SH-SY5Y (cell line): ENCODE results near the gene AP1S2.

Experiments
- GATA2 ChIP-seq: IDR thresholded peaks from 2 replicates; pipeline ENCODE4 v1.6.1; 2011; ENCODE audit warnings: mild to moderate bottlenecking, low read depth, low read length
- GATA3 ChIP-seq: IDR thresholded peaks from 2 replicates; pipeline ENCODE4 v1.6.1; 2011; ENCODE audit warnings: low read depth, mild to moderate bottlenecking, low read length, moderate library complexity

Gene AP1S2

DNA sequence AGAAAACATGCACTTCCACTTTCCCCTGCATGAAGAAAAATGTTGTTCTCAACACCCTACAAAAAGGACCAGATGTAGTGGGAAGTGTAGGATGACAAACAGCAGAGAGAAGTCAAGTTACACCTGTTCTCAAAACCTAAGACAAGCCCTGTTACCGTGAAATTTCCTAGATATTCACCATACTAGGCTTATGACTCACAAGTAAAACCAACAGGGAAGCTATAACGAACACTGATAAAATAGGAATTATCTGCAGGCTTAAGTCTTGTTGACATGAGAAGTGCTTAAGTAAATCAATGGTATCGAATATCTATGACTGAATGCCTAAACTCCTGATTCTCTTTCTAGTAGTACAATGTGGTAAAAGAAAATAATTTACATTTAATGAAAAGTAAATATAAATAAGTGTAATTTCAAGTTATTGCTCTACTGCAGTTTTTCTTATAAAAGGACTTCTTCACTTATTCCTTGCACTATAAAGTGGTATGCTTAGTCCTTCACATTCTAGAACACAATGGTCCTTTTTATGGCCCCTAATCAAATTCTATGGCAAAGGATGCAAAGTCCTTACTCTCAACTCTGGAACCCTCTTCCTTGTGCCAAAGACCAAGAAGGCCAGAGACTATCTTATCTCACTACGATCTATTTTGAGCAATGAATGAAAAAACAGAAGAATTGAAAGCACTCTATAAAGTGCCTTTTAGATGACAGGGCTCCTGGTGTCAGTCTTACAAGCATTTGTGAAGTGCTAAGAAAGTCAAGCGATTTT lies 19.6 kb downstream of the AP1S2 start:
- TF ChIP-seq GATA2, result no peak
- TF ChIP-seq GATA3, result no peak

- TF ChIP-seq GATA3 (no peak), GATA2 (no peak)
These were observed 20.6 kb downstream of the AP1S2 start for GRCh38 chrX:15834053-15834452.

- no peak for TF ChIP-seq GATA2
- TF ChIP-seq GATA3, result no peak
These were observed 25.4 kb downstream of the AP1S2 start for GRCh38 chrX:15829217-15829616.

GRCh38 chrX:15825936-15826335 lies 28.7 kb downstream of the AP1S2 start:
- TF ChIP-seq GATA3 (no peak), GATA2 (no peak)

DNA sequence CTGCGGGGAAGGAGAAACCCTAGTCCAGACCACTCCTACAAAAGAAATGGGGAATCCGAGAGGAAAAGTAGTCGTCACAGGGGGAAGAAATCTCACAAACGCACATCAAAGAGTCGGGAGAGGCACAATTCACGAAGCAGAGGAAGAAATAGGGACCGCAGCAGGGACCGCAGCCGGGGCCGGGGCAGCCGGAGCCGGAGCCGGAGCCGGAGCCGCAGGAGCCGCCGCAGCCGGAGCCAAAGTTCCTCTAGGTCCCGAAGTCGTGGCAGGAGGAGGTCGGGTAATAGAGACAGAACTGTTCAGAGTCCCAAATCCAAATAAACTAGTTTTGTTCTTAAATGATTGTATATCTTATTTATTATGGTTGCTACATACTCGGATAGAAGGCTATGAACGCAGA lies 31.7 kb downstream of the AP1S2 start:
- no peak for TF ChIP-seq GATA2
- TF ChIP-seq GATA3, result no peak

GRCh38 chrX:15820106-15821073 lies 34.2 kb downstream of the AP1S2 start:
- TF ChIP-seq GATA3, result no peak
- TF ChIP-seq GATA2, result no peak

- no peak for TF ChIP-seq GATA3
- no peak for TF ChIP-seq GATA2
These were observed 37.7 kb downstream of the AP1S2 start for GRCh38 chrX:15816886-15817285.

- TF ChIP-seq GATA3 (no peak), GATA2 (no peak)
These were observed 38.2 kb downstream of the AP1S2 start for GRCh38 chrX:15816438-15816809.

DNA sequence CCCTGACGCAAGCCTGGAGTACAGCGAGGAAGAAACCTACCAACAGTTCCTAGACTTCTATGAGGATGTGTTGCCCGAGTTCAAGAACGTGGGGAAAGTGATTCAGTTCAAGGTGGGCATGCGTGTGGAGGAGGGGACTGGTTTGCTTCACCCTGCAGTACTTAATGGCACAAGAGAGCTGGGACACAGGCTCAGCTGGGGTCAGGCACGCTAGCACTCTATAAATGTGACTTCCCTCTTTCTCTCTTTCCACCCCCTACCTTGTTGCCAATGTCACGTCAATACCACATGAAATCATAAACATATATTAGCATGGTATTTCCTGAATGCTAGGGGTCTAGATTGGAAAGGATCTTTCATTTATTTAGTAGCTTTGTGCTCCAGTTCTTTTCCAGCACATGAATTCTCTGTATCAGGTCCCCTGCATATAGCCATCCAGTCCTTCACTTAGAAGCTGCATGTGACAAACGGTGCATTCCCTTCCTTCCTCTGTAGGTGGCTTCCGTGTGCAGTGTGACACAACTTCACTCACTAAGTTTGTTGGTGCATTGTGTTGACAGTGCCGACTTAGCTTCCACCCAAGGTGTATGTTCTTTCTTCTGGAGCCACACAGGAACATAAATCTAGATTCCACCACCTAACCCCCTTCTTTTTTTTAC lies 38.7 kb downstream of the AP1S2 start:
- no peak for TF ChIP-seq GATA3
- no peak for TF ChIP-seq GATA2

DNA sequence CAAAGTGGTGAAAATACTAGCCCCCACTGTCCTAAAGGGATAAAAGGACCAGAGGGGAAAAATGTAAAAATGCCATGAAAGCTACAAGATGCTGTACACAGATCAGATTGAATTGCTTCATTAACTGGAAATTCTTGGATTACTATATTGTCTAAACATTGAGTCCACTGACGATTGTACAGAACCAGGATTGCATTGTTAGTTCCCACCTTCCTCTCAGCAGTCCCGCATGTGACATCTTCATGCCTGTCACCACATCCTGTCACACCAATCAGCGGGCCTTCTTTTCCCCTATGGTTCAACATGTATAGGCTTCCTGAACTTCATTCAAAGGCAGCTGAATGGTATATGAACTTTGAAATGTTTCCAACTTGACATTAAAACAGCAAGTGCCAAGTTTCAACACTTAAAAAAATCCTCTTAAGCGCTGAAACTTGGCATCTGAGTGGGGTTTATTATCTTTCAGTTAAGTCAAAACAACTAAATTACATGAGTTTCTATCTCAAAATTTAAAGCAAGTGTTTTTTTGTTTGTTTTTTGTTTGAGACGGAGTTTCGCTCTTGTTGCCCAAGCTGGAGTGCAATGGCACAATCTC lies 39.7 kb downstream of the AP1S2 start:
- TF ChIP-seq GATA2 (no peak), GATA3 (no peak)

GRCh38 chrX:15813416-15813815 lies 41.2 kb downstream of the AP1S2 start:
- TF ChIP-seq GATA3, result no peak
- TF ChIP-seq GATA2, result no peak

GRCh38 chrX:15812192-15812938 lies 42.2 kb downstream of the AP1S2 start:
- TF ChIP-seq GATA2, result no peak

GRCh38 chrX:15808254-15808653 lies 46.4 kb downstream of the AP1S2 start:
- no peak for TF ChIP-seq GATA3
- TF ChIP-seq GATA2, result no peak

DNA sequence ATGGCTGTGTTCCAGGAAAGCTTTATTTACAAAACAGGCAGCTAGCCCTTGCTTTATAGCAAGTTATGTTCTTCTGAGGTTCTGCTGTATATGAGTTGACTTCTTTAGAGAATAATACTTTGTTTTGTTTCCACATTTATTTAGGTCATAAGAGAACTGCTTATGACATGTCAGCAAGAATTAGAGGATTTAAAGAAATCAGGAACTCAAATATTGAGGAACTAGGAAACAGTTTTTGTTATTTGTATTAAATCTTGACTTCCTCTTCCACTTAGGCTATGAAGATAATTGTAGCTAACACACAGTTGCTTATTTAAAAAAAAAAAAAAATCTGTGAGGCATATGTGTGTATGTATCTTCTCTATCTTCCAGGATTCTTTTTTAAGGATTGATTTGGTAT lies 50.0 kb downstream of the AP1S2 start:
- TF ChIP-seq GATA3 (no peak), GATA2 (no peak)
